ENCODE data around the gene EPHB2.

DNA sequence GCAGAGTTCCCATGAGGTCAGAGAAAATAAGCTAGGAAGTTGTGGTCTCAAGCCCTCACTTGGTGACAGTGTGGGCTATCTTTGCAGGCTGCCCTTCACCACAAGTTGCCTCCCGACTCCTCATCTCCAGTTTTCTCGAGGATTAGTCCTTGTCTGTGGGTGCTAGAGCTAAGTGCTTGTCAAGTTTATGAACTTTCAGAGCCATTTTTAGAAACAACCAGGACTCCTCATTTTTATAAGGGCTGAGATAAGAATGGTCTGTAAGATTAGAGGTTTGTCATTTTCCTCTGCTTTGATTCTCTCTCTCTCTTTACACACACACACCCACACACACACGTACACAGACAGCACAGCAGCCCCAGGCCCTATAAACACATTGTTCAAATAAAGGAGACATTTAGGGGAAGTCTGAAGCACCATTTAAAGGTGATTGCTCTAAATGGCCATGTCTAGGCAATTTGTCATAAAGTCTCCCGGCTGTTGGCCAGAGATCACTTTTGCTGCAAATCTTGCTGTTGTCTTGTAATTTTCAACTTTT is 134.8 kb downstream of the EPHB2 start:
- TF ChIP-seq POLR2A (IDR thresholded peaks at IDR 0.05; ENCODE audit: low read depth, low read length) (no peak), RAD21 (IDR thresholded peaks at IDR 0.05; ENCODE audit: low read length) (no peak), NFE2L2 (IDR thresholded peaks at IDR 0.05; ENCODE audit: low read depth, low read length) (no peak), MXI1 (IDR thresholded peaks at IDR 0.05; ENCODE audit: borderline replicate concordance, low read depth, low read length) (no peak)
- TF ChIP-seq, protein P1, sequence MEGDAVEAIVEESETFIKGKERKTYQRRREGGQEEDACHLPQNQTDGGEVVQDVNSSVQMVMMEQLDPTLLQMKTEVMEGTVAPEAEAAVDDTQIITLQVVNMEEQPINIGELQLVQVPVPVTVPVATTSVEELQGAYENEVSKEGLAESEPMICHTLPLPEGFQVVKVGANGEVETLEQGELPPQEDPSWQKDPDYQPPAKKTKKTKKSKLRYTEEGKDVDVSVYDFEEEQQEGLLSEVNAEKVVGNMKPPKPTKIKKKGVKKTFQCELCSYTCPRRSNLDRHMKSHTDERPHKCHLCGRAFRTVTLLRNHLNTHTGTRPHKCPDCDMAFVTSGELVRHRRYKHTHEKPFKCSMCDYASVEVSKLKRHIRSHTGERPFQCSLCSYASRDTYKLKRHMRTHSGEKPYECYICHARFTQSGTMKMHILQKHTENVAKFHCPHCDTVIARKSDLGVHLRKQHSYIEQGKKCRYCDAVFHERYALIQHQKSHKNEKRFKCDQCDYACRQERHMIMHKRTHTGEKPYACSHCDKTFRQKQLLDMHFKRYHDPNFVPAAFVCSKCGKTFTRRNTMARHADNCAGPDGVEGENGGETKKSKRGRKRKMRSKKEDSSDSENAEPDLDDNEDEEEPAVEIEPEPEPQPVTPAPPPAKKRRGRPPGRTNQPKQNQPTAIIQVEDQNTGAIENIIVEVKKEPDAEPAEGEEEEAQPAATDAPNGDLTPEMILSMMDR (conservative IDR thresholded peaks at IDR 0.05; ENCODE audit: low read depth, low read length) = no peak

Data from IMR-90 (cell line).